GM12878 (cell line): ENCODE results near the gene CDKN1B. TPM values are rescaled to one million over a fixed set of nuclear protein-coding genes. Genes with fewer than 3 reads are reported as not detected.

Source experiments
- ATAC-seq: fragments of 200-7000 bp; cut with Tn5 transposase; 3 replicates; pipeline ENCODE4 v1.9.1; 2020; ENCODE audit warnings: mild to moderate bottlenecking, moderate library complexity
- BruUV-seq: library from RNA; stranded (reverse); fragments of 400-500 nt; replicated peaks from 2 replicates; lab custom pipeline; 2021; lab: Mats Ljungman, UMichigan
- CTCF ChIA-PET: fragments of 300-600 bp; sonication (Branson Sonifier 250); formaldehyde crosslinking; extraction: SDS; loops from one replicate; lab custom pipeline; 2021; ENCODE audit warnings: inconsistent platforms; lab: Yijun Ruan, JAX
- POLR2A ChIA-PET: fragments of 350-600 bp; formaldehyde crosslinking; extraction: SDS; loops from one replicate; lab custom pipeline; 2021; ENCODE audit warnings: inconsistent platforms; lab: Charles Lee
- RAD21 ChIA-PET: fragments of 300-600 bp; sonication (Branson Sonifier 250); formaldehyde crosslinking; loops from one replicate; lab custom pipeline; 2023; ENCODE audit warnings: antibody characterized with exemption; ENCODE audit not compliant: unreplicated experiment; lab: Charles Lee
- SMC1A ChIA-PET: fragments of 300-600 bp; sonication (Branson Sonifier 250); formaldehyde crosslinking; loops from one replicate; lab custom pipeline; 2023; ENCODE audit not compliant: unreplicated experiment, uncharacterized antibody; lab: Charles Lee
- DNase-seq: peaks from one replicate; pipeline ENCODE4 v3.0.0-alpha.2; 2011; ENCODE audit warnings: low read depth, low spot score
- FAIRE-seq: peaks from 3 replicates; lab custom pipeline; 2011; peaks lifted over from hg19 to GRCh38; lab: Jason Lieb, UNC
- H2AFZ ChIP-seq: 2 replicates; pipeline ENCODE4 v1.6.0; 2011; ENCODE audit warnings: low read depth, low read length, control low read depth; ENCODE audit not compliant: control insufficient read depth
- H3K27ac ChIP-seq: 2 replicates; pipeline ENCODE4 v1.5.1; 2011; ENCODE audit warnings: control low read depth; ENCODE audit not compliant: control insufficient read depth, insufficient read depth
- H3K27me3 ChIP-seq, 2 experiments: replicated peaks in 1 of 2; 2 replicates each; pipeline versions ENCODE4 v1.6.0 to v1.6.1; 2011; ENCODE audit warnings: low read length in 1 of 2; ENCODE audit not compliant: control insufficient read depth in 2 of 2, insufficient read depth in 2 of 2
- H3K36me3 ChIP-seq, 2 experiments: 2 replicates each; pipeline ENCODE4 v1.5.1; 2011; ENCODE audit warnings: low read length in 1 of 2; ENCODE audit not compliant: control insufficient read depth in 2 of 2, insufficient read depth in 2 of 2
- H3K4me1 ChIP-seq: 2 replicates; pipeline ENCODE4 v1.6.1; 2011; ENCODE audit warnings: mild to moderate bottlenecking, low read length, moderate library complexity, mixed read lengths; ENCODE audit not compliant: control insufficient read depth, insufficient read depth
- H3K4me2 ChIP-seq: 2 replicates; pipeline ENCODE4 v1.6.0; 2011; ENCODE audit warnings: control low read depth; ENCODE audit not compliant: control insufficient read depth, insufficient read depth
- H3K4me3 ChIP-seq: fragments of 200-600 bp; sonication (generic); 2 replicates; pipeline ENCODE4 v1.5.1; 2016
- H3K79me2 ChIP-seq: 2 replicates; pipeline ENCODE4 v1.6.0; 2011; ENCODE audit warnings: low read length; ENCODE audit not compliant: control insufficient read depth, insufficient read depth
- H3K9ac ChIP-seq: 2 replicates; pipeline ENCODE4 v1.8.0; 2011; ENCODE audit warnings: low read length, control low read depth, mixed read lengths; ENCODE audit not compliant: control insufficient read depth, insufficient read depth
- H3K9me3 ChIP-seq: replicated peaks from 3 replicates; pipeline ENCODE4 v1.5.1; 2011; ENCODE audit warnings: mild to moderate bottlenecking, low read length; ENCODE audit not compliant: control insufficient read depth, insufficient read depth
- H4K20me1 ChIP-seq: 2 replicates; pipeline ENCODE4 v1.6.0; 2011; ENCODE audit not compliant: control insufficient read depth, insufficient read depth
- WGBS: methylation state at CpG from one replicate; pipeline ENCODE4 v1.1.6; 2016; ENCODE audit warnings: low lambda C conversion rate; ENCODE audit not compliant: insufficient replicate concordance, insufficient coverage; ENCODE audit errors: missing lambda C conversion rate; 5-methylcytosine and 5-hydroxymethylcytosine counted together
- in situ Hi-C: fragments of 300-500 bp; cut with MboI; formaldehyde crosslinking; loops from 9 replicates; pipeline ENCODE4 v1.14.3; 2018; ENCODE audit warnings: mixed read lengths
- intact Hi-C: fragments of 100-400 bp; cut with micrococcal nuclease; formaldehyde crosslinking; loops from one replicate; pipeline ENCODE4 v1.14.2; 2022; ENCODE audit not compliant: unreplicated experiment
- polyA plus RNA-seq, 11 experiments: library from polyadenylated mRNA; depleted of rRNA in 4 of 11; unstranded in 6 of 11; stranded (reverse) in 5 of 11; fragments of >200 nt; fragmentation: Nextera tagmentation in 4 of 11; fragmentation: Illumina TruSeq in 1 of 11; extraction: Ambion mirVana in 4 of 11; extraction: Trizol in 1 of 11; gene quantifications; 1 replicate in 1 of 11; 2 replicates in 10 of 11; pipeline versions ENCODE4 v1.2.1 to v1.2.3, GENCODE V29; 2011 to 2016; ENCODE audit warnings: inconsistent platforms in 2 of 11, missing spikeins in 2 of 11, low read depth in 1 of 11
- total RNA-seq, 4 experiments: library from RNA; depleted of rRNA in 3 of 4; stranded (reverse); fragments of >200 nt in 3 of 4; fragmentation: Illumina TruSeq in 1 of 4; extraction: Trizol in 1 of 4; gene quantifications; 2 replicates each; pipeline versions ENCODE4 v1.2.1 to v1.2.3, GENCODE V29; 2013 to 2021
- TF ChIP-seq, protein P1 (sequence below): fragments of 450-650 bp; IDR thresholded peaks from 2 replicates; pipeline ENCODE4 v1.6.1; 2016; ENCODE audit warnings: mild to moderate bottlenecking
- TF ChIP-seq, protein P2 (sequence below): fragments of 450-650 bp; IDR thresholded peaks from 2 replicates; pipeline ENCODE4 v1.6.1; 2018; ENCODE audit warnings: borderline replicate concordance, mild to moderate bottlenecking; ENCODE audit not compliant: partially characterized antibody

CDKN1B gene
- total and polyA plus RNA-seq, 10 of the 15 experiments (the other 5 are each of a cell fraction or from before 2014, with no cell fraction given): 4.2 to 39.1 (median 23.1) TPM

DNA sequence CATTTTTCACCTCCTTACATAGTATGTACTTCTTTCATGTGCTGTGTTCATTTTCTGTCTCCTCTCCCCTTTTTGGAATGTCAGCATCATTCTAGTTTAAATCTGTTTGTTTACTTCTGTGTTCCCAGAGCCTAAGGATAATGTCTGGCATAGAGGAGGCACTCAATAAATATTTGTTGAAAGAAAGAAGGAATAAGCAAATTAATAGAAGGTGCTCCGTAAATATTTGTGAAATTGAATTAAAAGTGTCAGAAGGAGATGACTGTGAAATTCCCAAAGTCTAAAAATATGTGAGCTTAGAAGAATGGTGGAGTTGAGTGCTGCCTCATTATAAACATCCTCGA is 3.3 kb upstream of the CDKN1B start:
- peak overlapping the region; percentile 97; the same call in 1 of the 2 replicates for H3K9ac ChIP-seq
- peak overlapping the region; percentile 97 for H3K27ac ChIP-seq
- SMC1A ChIA-PET: interaction anchor here (0.6 to 4.8 kb wide), 17 partner anchors 8 to 882 kb away, joined by 3 to 94 read pairs (median 5); partner anchors contain the start of gene GPR19
- POLR2A ChIA-PET: interaction anchor here (0.8 to 5.0 kb wide), 9 partner anchors 10 to 356 kb away, joined by 3 to 93 read pairs (median 10); partner anchors contain the start of genes BORCS5 and GPR19
- peaks cover 39% of the 10 kb centered on the region for H3K79me2 ChIP-seq
- CTCF ChIA-PET: interaction anchor here (0.7 to 4.2 kb wide), 14 partner anchors 9 to 356 kb away, joined by 3 to 83 read pairs (median 5); partner anchors contain the start of gene DDX47
- no peaks in the 10 kb centered on the region for H3K36me3 ChIP-seq
- BruUV-seq: no TSS peak
- TF ChIP-seq, protein P1, sequence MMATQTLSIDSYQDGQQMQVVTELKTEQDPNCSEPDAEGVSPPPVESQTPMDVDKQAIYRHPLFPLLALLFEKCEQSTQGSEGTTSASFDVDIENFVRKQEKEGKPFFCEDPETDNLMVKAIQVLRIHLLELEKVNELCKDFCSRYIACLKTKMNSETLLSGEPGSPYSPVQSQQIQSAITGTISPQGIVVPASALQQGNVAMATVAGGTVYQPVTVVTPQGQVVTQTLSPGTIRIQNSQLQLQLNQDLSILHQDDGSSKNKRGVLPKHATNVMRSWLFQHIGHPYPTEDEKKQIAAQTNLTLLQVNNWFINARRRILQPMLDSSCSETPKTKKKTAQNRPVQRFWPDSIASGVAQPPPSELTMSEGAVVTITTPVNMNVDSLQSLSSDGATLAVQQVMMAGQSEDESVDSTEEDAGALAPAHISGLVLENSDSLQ: 0 out of 2 replicates have a peak, but pooled peaks have one; percentile 1
- TF ChIP-seq, protein P2, sequence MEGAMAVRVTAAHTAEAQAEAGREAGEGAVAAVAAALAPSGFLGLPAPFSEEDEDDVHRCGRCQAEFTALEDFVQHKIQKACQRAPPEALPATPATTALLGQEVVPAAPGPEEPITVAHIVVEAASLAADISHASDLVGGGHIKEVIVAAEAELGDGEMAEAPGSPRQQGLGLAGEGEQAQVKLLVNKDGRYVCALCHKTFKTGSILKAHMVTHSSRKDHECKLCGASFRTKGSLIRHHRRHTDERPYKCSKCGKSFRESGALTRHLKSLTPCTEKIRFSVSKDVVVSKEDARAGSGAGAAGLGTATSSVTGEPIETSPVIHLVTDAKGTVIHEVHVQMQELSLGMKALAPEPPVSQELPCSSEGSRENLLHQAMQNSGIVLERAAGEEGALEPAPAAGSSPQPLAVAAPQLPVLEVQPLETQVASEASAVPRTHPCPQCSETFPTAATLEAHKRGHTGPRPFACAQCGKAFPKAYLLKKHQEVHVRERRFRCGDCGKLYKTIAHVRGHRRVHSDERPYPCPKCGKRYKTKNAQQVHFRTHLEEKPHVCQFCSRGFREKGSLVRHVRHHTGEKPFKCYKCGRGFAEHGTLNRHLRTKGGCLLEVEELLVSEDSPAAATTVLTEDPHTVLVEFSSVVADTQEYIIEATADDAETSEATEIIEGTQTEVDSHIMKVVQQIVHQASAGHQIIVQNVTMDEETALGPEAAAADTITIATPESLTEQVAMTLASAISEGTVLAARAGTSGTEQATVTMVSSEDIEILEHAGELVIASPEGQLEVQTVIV: no peak
- TF ChIP-seq, all 136 proteins: peak for 1
- peak overlapping the region; percentile 76; the same call in 1 of the 2 replicates for H2AFZ ChIP-seq
- no peaks in the 10 kb centered on the region for H4K20me1 ChIP-seq
- peak overlapping the region; percentile 91 for H3K4me2 ChIP-seq
- in situ Hi-C loops: no loop called here
- DNase-seq (no peak), ATAC-seq (no peak), FAIRE-seq (no peak)
- no peaks in the 10 kb centered on the region for H3K27me3 ChIP-seq
- H3K4me1 ChIP-seq: peaks cover 15% of the 10 kb centered on the region
- RAD21 ChIA-PET: interaction anchor here (0.7 to 4.3 kb wide), 13 partner anchors 8 to 357 kb away, joined by 3 to 101 read pairs (median 4); partner anchors contain the start of gene BORCS5
- WGBS: 0% methylated on average over 2 of the region's 2 CpGs
- intact Hi-C loops: no loop called here
- no peaks in the 10 kb centered on the region for H3K9me3 ChIP-seq
- H3K4me3 ChIP-seq: peak overlapping the region; percentile 97
